Memory B cell (primary cell): ENCODE measurements around the gene TBC1D9B.

Source experiments
- ATAC-seq: fragments of 150-1000 bp; cut with Tn5 transposase; 2 replicates; pipeline ENCODE4 v1.10.0; 2021; ENCODE audit warnings: low read depth, mild to moderate bottlenecking, moderate library complexity
- DNase-seq, 2 donors: peaks; one replicate each; pipeline ENCODE4 v3.0.0; 2022; ENCODE audit warnings: low spot score in 2 of 2
- H3K27ac Mint-ChIP-seq: one replicate; pipeline ENCODE4 v1.8.0; 2022; ENCODE audit warnings: mild to moderate bottlenecking, moderate library complexity, mixed read lengths
- H3K27me3 Mint-ChIP-seq: one replicate; pipeline ENCODE4 v1.8.0; 2022; ENCODE audit warnings: mixed read lengths
- H3K36me3 Mint-ChIP-seq: one replicate; pipeline ENCODE4 v1.8.0; 2022; ENCODE audit warnings: mild to moderate bottlenecking, mixed read lengths
- H3K4me1 Mint-ChIP-seq: one replicate; pipeline ENCODE4 v1.8.0; 2022; ENCODE audit warnings: mixed read lengths
- H3K4me3 Mint-ChIP-seq: one replicate; pipeline ENCODE4 v1.8.0; 2022; ENCODE audit warnings: mild to moderate bottlenecking, moderate library complexity, mixed read lengths
- H3K9me3 Mint-ChIP-seq: one replicate; pipeline ENCODE4 v1.8.0; 2022; ENCODE audit warnings: mixed read lengths

TBC1D9B gene

DNA sequence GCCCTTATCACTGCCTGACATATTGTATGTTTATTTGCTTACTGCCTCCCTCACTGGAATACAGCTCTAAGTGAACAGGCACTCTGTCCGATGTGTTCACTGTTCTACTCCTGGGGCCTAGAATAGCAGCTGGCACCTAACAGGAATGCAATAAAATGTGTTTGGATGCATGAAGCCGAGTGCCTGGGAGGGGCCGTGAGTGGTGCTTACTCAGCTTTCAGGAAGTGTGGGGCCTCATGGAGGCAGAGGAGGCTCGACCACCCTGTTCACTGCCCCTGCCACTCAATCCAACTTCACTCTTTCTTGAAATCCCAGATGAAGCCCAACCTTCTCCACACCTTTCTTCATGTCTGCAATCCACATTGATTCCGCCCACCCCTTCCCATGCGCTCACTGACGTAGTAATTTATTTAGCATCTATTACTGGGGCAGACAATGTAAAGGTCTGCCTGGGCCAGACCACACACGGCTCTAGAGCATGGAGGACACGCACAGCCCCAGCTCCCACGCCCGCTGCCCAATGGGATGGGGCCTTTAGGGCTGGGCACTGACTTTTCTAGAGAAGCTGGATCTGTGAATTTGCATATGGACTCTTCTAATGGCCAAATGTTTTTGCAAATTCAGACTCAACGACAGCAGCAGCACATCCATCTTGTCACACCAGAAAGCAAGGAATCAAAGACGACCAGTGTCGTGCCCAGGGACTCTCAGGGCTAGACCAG is 21.3 kb downstream of the TBC1D9B start:
- Mint-ChIP-seq H3K36me3 (peaks cover 58% of the 10 kb centered on the region), H3K4me1 (no peaks in the 10 kb centered on the region)

DNA sequence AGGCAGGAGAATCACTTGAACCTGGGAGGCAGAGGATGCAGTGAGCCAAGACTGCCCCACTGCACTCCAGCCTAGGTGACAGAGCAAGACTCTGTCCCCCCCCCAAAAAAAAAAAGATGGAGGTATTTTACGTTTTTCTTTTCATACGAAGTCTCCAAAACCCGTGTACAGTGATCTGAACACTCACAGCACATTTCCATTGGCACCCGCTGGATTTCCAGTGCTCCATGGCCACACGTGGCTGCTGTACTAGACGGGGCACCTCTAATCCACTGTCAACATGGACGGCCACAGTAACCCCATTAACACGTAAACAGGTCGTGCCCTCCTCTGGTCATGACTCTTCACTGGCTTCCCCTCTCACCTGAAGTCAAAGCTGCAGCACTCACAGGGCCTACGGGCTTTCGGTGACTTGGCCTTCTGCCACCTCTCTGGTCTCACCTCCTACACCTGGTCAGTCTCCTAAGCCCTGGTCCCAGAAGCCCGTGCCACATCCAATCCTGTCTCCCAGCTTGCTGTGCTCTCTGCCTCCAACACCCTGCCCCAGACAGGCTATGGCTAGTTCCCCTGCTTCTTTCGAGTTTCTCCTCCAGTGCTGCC is 22.1 kb downstream of the TBC1D9B start:
- DNase-seq = no peak
- Mint-ChIP-seq H3K27me3 (no peaks in the 10 kb centered on the region), H3K4me3 (no peak overlapping the region), H3K4me1 (no peaks in the 10 kb centered on the region), H3K36me3 (peaks cover 60% of the 10 kb centered on the region), H3K9me3 (peaks cover 9% of the 10 kb centered on the region), H3K27ac (no peak overlapping the region)
- ATAC-seq = no peak

More for the DNA sequence above, 21.3 kb downstream of the TBC1D9B start:
- no peak overlapping the region for H3K4me3 Mint-ChIP-seq
- no peaks in the 10 kb centered on the region for H3K27me3 Mint-ChIP-seq
- H3K9me3 Mint-ChIP-seq = peaks cover 9% of the 10 kb centered on the region
- ATAC-seq = no peak
- H3K27ac Mint-ChIP-seq = no peak overlapping the region
- no peak for DNase-seq

DNA sequence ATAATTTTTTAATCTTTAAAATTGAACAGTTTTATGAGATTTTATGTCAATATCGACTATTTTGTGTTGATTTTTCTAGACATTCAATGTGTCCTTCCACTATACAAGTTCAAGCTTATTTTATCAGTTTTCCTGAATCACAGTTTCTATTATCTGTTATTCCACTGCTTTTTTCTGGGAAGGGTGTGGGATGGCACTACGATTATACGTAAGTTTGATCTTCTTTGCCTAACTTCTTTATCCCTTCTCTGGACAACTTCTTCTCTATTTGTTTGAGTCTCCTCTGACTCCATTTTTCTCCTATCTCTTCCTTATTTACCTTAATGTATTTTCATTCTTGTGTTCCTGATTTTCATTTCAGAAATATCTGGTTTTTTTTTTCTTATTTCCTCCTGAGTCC is 24.5 kb downstream of the TBC1D9B start:
- DNase-seq = no peak
- H3K4me1 Mint-ChIP-seq = no peaks in the 10 kb centered on the region
- peaks cover 9% of the 10 kb centered on the region for H3K9me3 Mint-ChIP-seq
- H3K4me3 Mint-ChIP-seq = no peak overlapping the region
- ATAC-seq = no peak
- no peaks in the 10 kb centered on the region for H3K27me3 Mint-ChIP-seq
- peaks cover 48% of the 10 kb centered on the region for H3K36me3 Mint-ChIP-seq
- H3K27ac Mint-ChIP-seq = no peak overlapping the region

DNA sequence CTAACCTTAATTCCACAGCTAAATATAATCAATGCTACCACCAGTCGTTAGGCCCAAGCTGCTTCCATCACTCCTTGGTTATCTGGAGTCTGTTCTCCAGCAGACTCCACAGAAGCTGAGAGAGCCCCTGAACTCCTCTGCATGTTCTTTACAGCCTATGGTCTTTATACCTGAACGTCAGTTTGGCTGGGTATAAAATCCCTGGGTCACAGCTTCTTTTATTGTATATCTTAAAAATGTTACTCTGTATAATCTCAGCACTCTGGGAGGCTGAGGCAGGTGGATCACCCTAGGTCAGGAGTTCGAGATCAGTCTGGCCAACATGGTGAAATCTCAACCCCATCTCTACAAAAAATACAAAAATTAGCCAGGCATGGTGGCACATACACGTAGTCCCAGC is 25.4 kb downstream of the TBC1D9B start:
- H3K27ac Mint-ChIP-seq = no peak overlapping the region
- H3K36me3 Mint-ChIP-seq = peaks cover 48% of the 10 kb centered on the region
- no peaks in the 10 kb centered on the region for H3K27me3 Mint-ChIP-seq
- no peak overlapping the region for H3K4me3 Mint-ChIP-seq
- DNase-seq = no peak
- H3K4me1 Mint-ChIP-seq = no peaks in the 10 kb centered on the region
- ATAC-seq = no peak
- H3K9me3 Mint-ChIP-seq = peaks cover 9% of the 10 kb centered on the region

DNA sequence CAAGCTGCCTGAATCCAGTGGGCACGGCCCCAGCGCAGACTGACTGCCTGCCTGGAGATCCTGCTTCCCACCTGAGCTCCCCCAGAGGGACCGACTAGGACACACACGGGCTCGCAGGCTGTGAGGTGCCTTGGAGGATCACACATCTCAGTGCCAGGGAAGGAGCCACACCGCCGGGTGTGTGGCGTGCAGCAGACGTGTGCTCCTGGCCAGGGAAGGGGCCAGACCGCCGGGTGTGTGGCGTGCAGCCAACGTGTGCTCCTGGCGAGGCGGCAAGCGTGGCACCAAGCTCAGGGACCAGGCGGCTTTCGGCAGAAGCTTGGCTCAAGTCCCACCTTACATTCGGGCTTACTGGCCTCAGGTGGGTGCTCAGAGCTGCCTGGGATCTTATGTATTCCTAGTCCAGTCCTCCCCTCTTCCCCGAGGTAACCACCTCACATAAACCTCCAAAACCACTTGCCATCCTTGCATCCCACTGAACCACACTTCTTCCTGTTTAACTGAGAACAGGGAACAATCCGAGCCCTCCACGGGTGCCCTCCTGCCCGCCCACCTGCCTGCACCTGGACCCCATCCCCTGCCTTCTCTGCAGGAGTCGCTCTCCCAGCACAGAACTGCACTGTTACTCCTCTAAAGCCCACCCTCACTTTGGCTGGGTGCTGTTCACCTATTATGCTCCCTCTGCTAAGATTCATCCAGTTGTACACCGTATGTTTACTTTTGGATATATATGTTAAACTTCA is 26.7 kb downstream of the TBC1D9B start:
- Mint-ChIP-seq H3K27me3 (no peaks in the 10 kb centered on the region), H3K27ac (no peak overlapping the region), H3K4me3 (no peak overlapping the region), H3K36me3 (peaks cover 41% of the 10 kb centered on the region), H3K4me1 (no peaks in the 10 kb centered on the region), H3K9me3 (peaks cover 9% of the 10 kb centered on the region)
- DNase-seq (no peak), ATAC-seq (no peak)

DNA sequence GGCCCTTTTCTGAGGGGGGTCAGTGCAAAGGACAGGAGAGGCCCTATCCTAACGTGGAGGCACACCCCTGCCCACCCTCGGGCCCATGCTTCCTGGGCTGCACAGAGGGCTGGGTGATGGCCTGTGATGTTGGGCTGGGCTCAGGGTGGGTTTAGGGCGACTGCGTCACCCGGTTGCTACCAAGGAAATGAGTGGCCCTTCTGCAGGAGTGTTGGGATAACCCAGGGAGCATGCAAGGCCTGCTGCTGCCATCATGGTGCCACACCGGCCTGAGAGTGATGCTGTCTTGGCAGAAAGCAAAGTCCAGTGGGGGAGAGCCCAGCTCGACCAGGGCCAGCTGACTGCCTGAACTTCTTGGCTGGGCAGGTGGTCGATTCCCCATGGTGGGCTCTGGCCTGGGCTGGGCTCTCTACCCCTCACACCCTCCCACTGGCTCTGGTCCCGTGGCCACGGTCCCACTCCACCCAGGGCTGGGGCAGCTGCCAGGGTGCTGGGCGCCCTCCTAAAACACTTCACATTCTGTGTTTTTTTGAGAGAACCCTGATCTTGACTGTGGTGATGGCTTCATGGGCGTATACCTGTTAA is 27.5 kb downstream of the TBC1D9B start:
- H3K27me3 Mint-ChIP-seq = no peaks in the 10 kb centered on the region
- H3K36me3 Mint-ChIP-seq = peaks cover 38% of the 10 kb centered on the region
- no peak for ATAC-seq

DNA sequence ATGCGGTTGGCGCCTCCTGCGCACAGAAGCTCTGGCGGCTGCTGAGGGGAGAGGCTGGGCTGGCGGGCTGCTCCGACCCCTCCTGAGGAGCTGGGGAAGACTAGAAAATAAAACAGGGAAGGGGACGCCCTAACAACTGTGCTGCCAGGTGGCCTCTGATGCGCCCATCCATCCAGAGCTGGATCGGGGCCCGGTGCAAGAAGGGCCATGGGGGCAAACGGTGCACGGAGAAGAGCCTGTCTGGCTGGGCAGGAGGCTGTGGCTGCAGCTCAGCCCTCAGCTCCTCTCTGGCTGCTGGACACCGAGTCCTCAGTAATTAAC is 28.0 kb downstream of the TBC1D9B start:
- peaks cover 7% of the 10 kb centered on the region for H3K9me3 Mint-ChIP-seq
- ATAC-seq (no peak), DNase-seq (no peak)
- H3K27ac Mint-ChIP-seq = no peak overlapping the region
- H3K36me3 Mint-ChIP-seq = peaks cover 35% of the 10 kb centered on the region
- H3K27me3 Mint-ChIP-seq = no peaks in the 10 kb centered on the region
- no peaks in the 10 kb centered on the region for H3K4me1 Mint-ChIP-seq
- no peak overlapping the region for H3K4me3 Mint-ChIP-seq

More for the DNA sequence above, 27.5 kb downstream of the TBC1D9B start:
- H3K4me3 Mint-ChIP-seq = no peak overlapping the region
- no peaks in the 10 kb centered on the region for H3K4me1 Mint-ChIP-seq
- H3K27ac Mint-ChIP-seq = no peak overlapping the region
- no peak for DNase-seq
- peaks cover 7% of the 10 kb centered on the region for H3K9me3 Mint-ChIP-seq

DNA sequence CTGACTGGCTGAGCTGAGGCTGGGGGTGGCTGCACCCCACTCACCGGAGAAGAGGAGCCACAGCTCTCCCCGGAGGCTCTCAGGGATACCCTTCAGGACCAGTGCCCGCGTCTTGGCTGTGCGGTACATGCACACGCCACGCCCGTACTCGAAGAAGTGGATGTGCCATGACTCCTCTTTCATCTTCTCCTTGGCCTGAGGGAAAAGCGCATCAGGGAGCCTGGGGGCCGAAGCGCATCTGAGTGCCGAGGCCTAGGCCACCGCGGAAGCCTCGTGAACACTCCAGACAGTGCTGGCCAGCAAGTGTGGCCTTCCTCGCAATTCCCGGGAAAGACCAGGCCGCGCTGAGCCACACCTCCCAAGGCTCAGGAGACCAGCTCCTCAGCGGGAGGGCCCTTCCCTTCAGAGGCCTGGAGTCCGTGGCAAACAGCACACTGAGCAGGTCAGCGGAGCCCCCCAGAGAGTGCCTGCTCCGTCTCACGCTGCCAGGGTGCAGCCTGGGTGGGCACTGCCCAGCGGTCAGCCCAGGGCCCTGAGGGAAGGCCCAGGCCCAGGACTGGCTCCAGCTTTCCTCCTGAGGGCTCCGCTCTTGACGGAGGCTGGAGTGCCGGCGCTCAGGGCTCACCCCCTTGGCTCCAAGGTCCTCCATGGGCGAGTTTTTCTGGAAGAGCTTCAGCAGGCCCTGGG is 28.6 kb downstream of the TBC1D9B start:
- ATAC-seq (no peak), DNase-seq (no peak)
- Mint-ChIP-seq H3K4me1 (no peaks in the 10 kb centered on the region), H3K27ac (no peak overlapping the region), H3K9me3 (peaks cover 7% of the 10 kb centered on the region), H3K27me3 (no peaks in the 10 kb centered on the region), H3K36me3 (peaks cover 30% of the 10 kb centered on the region), H3K4me3 (no peak overlapping the region)

DNA sequence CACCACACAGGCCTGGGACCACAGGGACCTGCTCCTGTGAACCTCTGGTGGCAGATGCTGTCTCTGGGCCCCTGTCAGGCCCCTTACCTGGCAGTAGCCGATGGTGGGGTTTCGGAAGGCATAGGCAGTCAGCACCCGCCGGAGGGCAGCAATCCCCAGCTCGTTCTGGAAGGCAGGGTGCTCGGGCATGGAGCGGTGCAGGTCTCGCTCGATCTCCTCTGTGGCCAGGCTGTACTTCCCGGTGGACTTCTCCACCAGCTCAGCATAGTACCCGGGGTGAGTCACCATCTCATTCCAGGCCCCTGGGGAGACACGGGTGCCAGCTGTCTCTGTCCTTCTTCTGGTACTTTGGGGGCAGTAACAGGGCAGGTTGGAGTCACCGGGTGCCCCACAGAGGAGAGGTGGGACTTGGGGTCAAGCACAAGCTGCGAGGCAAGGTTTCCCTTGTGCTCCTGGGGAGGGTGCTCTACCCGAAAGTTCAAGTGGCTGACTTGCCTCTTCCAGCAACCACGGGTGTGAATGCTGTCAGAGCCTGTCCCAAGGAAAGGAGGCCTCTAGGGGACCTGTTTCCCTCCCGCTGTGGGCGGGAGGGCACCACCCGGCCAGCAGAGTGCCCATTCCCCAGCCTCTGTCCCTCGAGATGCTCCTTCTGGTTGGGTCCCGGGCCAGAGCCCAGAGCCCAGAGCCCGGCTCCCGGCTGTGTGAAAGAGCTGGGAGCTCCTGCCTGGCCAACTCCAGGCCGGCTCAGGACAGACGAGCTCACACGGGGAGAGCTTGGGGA is 29.3 kb downstream of the TBC1D9B start:
- DNase-seq = no peak

DNA sequence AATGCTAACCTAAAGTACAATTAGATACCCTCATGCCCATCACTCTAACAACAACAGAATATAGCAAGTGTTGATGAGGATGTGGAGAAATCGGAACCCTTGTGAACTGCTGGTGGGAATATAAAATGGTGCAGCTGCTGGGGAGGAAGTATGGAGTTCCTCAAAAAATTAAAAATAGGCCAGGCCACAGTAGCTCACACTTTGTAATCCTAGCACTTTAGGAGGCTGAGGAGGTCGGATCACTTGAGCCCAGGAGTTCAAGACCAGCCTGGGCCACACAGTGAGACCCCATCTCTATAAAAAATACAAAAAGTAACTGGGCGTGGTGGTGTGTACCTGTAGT is 31.1 kb downstream of the TBC1D9B start:
- H3K27ac Mint-ChIP-seq = no peak overlapping the region
- DNase-seq = no peak

More for the DNA sequence above, 29.3 kb downstream of the TBC1D9B start:
- Mint-ChIP-seq H3K27ac (no peak overlapping the region), H3K9me3 (peaks cover 2% of the 10 kb centered on the region), H3K4me1 (no peaks in the 10 kb centered on the region), H3K27me3 (no peaks in the 10 kb centered on the region), H3K36me3 (peaks cover 27% of the 10 kb centered on the region), H3K4me3 (no peak overlapping the region)
- no peak for ATAC-seq

DNA sequence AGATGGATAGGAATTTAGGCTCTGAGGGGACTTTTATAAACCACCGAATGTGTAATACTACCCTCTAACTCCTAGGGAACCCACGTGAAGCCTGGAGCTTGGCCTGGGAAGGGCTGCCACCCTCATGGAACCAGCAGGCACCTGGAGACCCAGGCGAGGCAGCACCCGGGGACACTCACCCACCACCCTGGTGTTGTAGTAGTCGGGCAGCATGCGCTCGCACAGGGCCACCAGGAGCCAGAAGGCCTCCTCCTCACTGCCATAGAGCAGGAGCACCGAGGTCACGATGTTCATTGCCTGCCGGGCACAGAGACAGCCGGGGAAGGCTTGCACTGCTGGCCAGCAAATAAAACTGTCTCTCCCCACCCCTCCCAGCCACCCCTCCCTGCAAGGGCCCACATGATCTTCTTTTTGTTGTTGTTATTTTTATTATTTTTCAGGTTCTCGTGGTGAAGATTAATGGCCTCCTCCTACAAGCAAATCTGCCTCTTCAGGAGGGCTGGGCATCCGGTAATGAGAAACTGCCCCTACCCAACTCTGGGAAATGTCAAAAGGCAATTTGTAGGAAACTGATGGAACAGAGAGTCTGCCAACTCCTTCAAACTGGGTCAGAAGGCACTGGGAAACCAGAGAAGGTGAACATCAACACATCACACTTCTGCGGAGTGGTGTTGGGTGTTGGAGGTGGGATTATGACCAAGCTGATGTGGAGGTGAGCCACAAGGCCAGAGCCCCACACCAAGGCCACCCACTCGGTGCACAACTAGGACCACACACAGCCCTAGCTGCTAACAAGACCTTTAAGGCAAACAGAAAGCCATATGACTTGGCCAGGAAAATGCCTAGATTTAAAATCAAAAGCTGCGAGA is 31.7 kb downstream of the TBC1D9B start:
- Mint-ChIP-seq H3K4me1 (no peaks in the 10 kb centered on the region), H3K36me3 (peaks cover 22% of the 10 kb centered on the region), H3K27ac (no peak overlapping the region), H3K9me3 (no peaks in the 10 kb centered on the region), H3K27me3 (no peaks in the 10 kb centered on the region), H3K4me3 (no peak overlapping the region)
- ATAC-seq = no peak
- DNase-seq = no peak

More for the DNA sequence above, 31.1 kb downstream of the TBC1D9B start:
- no peaks in the 10 kb centered on the region for H3K9me3 Mint-ChIP-seq
- H3K4me3 Mint-ChIP-seq = no peak overlapping the region
- no peaks in the 10 kb centered on the region for H3K4me1 Mint-ChIP-seq
- H3K36me3 Mint-ChIP-seq = peaks cover 24% of the 10 kb centered on the region
- ATAC-seq = no peak
- H3K27me3 Mint-ChIP-seq = no peaks in the 10 kb centered on the region

DNA sequence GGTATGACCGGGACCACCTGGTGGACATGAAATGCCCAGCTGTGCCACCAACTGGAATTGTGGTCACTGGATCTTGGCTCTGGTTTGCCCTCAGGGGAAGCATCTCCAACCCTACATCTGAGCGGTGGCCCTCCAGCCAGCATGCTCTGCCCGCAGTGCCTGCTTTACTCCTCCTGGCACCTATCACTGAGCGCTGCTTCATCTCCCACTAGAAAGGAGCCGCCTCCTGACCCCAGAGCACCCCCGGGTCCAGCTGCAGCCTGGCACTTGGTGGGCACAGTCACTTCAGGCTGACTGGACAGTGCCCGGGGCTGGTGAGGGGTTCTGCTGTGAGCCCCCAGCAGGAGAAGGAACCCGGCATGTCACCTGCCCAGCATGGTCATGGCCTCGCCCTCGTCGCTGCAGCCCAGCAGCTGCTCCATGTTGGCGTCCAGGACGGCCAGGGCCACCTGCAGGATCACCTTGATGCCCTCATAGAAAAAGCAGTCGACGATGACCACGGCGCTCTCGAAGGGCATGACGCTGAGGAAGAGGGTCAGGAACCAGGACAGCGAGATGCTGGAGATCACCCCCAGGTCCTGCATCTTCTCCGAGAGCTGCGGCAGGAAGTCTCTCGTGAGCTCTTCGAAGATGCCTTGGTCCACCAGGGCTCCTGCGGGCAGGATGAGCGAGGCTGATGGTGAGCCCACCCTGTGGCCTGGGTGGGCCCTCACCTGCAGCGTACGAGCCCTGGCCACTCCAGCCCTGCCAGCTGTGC is 33.0 kb downstream of the TBC1D9B start:
- ATAC-seq = no peak
- H3K9me3 Mint-ChIP-seq = no peaks in the 10 kb centered on the region

More for the DNA sequence above, 33.0 kb downstream of the TBC1D9B start:
- no peak for DNase-seq
- Mint-ChIP-seq H3K4me1 (no peaks in the 10 kb centered on the region), H3K27ac (no peak overlapping the region), H3K36me3 (peaks cover 26% of the 10 kb centered on the region), H3K27me3 (no peaks in the 10 kb centered on the region), H3K4me3 (no peak overlapping the region)
